Stimulated activated CD4-positive, alpha-beta T cell treated with anti-CD3 and anti-CD28 coated beads, TNF-alpha, amount 100 ng/mL, for 24 hours (primary cell): ENCODE data around the gene NCOA1.

Experiments used
- DNase-seq, 3 experiments: peaks; one replicate each; pipeline ENCODE4 v3.0.0-alpha.2; 2020; ENCODE audit warnings: low read depth in 3 of 3

The NCOA1 gene

GRCh38 chr2:24739354-24740025 lies 248.4 kb downstream of the NCOA1 start:
- no peak for DNase-seq

GRCh38 chr2:24740142-24740541 lies 249.1 kb downstream of the NCOA1 start:
- no peak for DNase-seq

GRCh38 chr2:24742730-24743129 lies 251.7 kb downstream of the NCOA1 start:
- DNase-seq, result no peak

GRCh38 chr2:24743924-24744323 lies 252.9 kb downstream of the NCOA1 start:
- DNase-seq, result no peak

- no peak for DNase-seq
Measured at GRCh38 chr2:24744356-24744755, 253.3 kb downstream of the NCOA1 start.

- DNase-seq, result no peak
Measured at GRCh38 chr2:24745825-24746224, 254.8 kb downstream of the NCOA1 start.

GRCh38 chr2:24747299-24747698 lies 256.2 kb downstream of the NCOA1 start:
- DNase-seq, result no peak

- no peak for DNase-seq
Measured at GRCh38 chr2:24749069-24749691, 258.1 kb downstream of the NCOA1 start.

- no peak for DNase-seq
Measured at GRCh38 chr2:24754985-24755705, 264.1 kb downstream of the NCOA1 start.

- DNase-seq, result no peak
Measured at GRCh38 chr2:24756789-24757188, 265.7 kb downstream of the NCOA1 start.

GRCh38 chr2:24761866-24762265 lies 270.8 kb downstream of the NCOA1 start:
- DNase-seq, result no peak

GRCh38 chr2:24762518-24762917 lies 271.5 kb downstream of the NCOA1 start:
- no peak for DNase-seq

- DNase-seq, result no peak
Measured at GRCh38 chr2:24763843-24764242, 272.8 kb downstream of the NCOA1 start.

- peak in 1 of 3 experiments; percentile 5 for DNase-seq
Measured at GRCh38 chr2:24766609-24767008, 275.6 kb downstream of the NCOA1 start.

GRCh38 chr2:24768013-24768412 lies 277.0 kb downstream of the NCOA1 start:
- DNase-seq, result no peak

GRCh38 chr2:24768601-24769000 lies 277.5 kb downstream of the NCOA1 start:
- no peak for DNase-seq

- no peak for DNase-seq
Measured at GRCh38 chr2:24771061-24771460, 280.0 kb downstream of the NCOA1 start.

- DNase-seq, result no peak
Measured at GRCh38 chr2:24771764-24772586, 280.9 kb downstream of the NCOA1 start.

- no peak for DNase-seq
Measured at GRCh38 chr2:24774373-24774772, 283.3 kb downstream of the NCOA1 start.

GRCh38 chr2:24779116-24779515 lies 288.1 kb downstream of the NCOA1 start:
- DNase-seq, result no peak

- no peak for DNase-seq
Measured at GRCh38 chr2:24783641-24784040, 292.6 kb downstream of the NCOA1 start.

GRCh38 chr2:24785671-24786321 lies 294.7 kb downstream of the NCOA1 start:
- no peak for DNase-seq
